Endothelial cell (in vitro differentiated cells): Measurements from ENCODE around the gene SMARCC1. TPM values are rescaled to one million over a fixed set of nuclear protein-coding genes. Genes with fewer than 3 reads are reported as not detected.

Source experiments
- DNase-seq: peaks from one replicate; pipeline ENCODE4 v3.0.0; 2021; ENCODE audit warnings: low spot score
- H3K27ac Mint-ChIP-seq: one replicate; pipeline ENCODE4 v1.8.0; 2021; ENCODE audit warnings: mixed read lengths, inconsistent platforms; ENCODE audit not compliant: unreplicated experiment
- H3K27me3 Mint-ChIP-seq: one replicate; pipeline ENCODE4 v1.8.0; 2021; ENCODE audit warnings: mild to moderate bottlenecking, moderate library complexity, mixed read lengths, inconsistent platforms; ENCODE audit not compliant: unreplicated experiment
- H3K36me3 Mint-ChIP-seq: one replicate; pipeline ENCODE4 v1.8.0; 2021; ENCODE audit warnings: mild to moderate bottlenecking, low read depth, mixed read lengths, inconsistent platforms; ENCODE audit not compliant: unreplicated experiment
- H3K4me1 Mint-ChIP-seq: one replicate; pipeline ENCODE4 v1.8.0; 2021; ENCODE audit warnings: mild to moderate bottlenecking, mixed read lengths, inconsistent platforms; ENCODE audit not compliant: unreplicated experiment
- H3K4me3 Mint-ChIP-seq: one replicate; pipeline ENCODE4 v1.8.0; 2021; ENCODE audit warnings: mild to moderate bottlenecking, mixed read lengths, inconsistent platforms; ENCODE audit not compliant: unreplicated experiment
- H3K9me3 Mint-ChIP-seq: one replicate; pipeline ENCODE4 v1.8.0; 2021; ENCODE audit warnings: mixed read lengths, inconsistent platforms; ENCODE audit not compliant: unreplicated experiment
- CTCF ChIP-seq: fragments of 200-600 bp; sonication (generic); IDR thresholded peaks from one replicate; pipeline ENCODE4 v1.5.0; 2021; ENCODE audit warnings: antibody characterized with exemption; ENCODE audit not compliant: unreplicated experiment
- total RNA-seq: library from RNA; stranded (reverse); fragmentation: NEBNext Ultra II Directional; extraction: Animal tissue kit (Norgen Biotek cat#: 25700); gene quantifications from one replicate; pipeline ENCODE4 v1.2.1, GENCODE V29; 2021; ENCODE audit not compliant: unreplicated experiment

Gene SMARCC1
- total RNA-seq, 1 donor from 2014 or later, result 138 TPM

GRCh38 chr3:47711596-47711995 lies 70.1 kb downstream of the SMARCC1 start:
- no peak for TF ChIP-seq CTCF
- Mint-ChIP-seq H3K27me3 (no peaks in the 10 kb centered on the region), H3K27ac (no peak overlapping the region), H3K4me1 (no peaks in the 10 kb centered on the region), H3K9me3 (no peaks in the 10 kb centered on the region), H3K4me3 (no peak overlapping the region), H3K36me3 (peaks cover 36% of the 10 kb centered on the region)
- no peak for DNase-seq

- no peak for TF ChIP-seq CTCF
- peaks cover 22% of the 10 kb centered on the region for H3K36me3 Mint-ChIP-seq
- DNase-seq, result no peak
- H3K4me1 Mint-ChIP-seq, result no peaks in the 10 kb centered on the region
- H3K4me3 Mint-ChIP-seq, result no peak overlapping the region
- no peak overlapping the region for H3K27ac Mint-ChIP-seq
- H3K27me3 Mint-ChIP-seq, result no peaks in the 10 kb centered on the region
- no peaks in the 10 kb centered on the region for H3K9me3 Mint-ChIP-seq
These were observed 76.3 kb downstream of the SMARCC1 start for GRCh38 chr3:47705391-47705790.

- Mint-ChIP-seq H3K36me3 (peaks cover 21% of the 10 kb centered on the region), H3K9me3 (no peaks in the 10 kb centered on the region), H3K27ac (no peak overlapping the region), H3K27me3 (no peaks in the 10 kb centered on the region), H3K4me1 (no peaks in the 10 kb centered on the region), H3K4me3 (no peak overlapping the region)
- no peak for TF ChIP-seq CTCF
- DNase-seq, result no peak
These were observed 77.5 kb downstream of the SMARCC1 start for GRCh38 chr3:47704237-47704612.

GRCh38 chr3:47701388-47701787 lies 80.3 kb downstream of the SMARCC1 start:
- Mint-ChIP-seq H3K27me3 (no peaks in the 10 kb centered on the region), H3K9me3 (no peaks in the 10 kb centered on the region), H3K4me1 (no peaks in the 10 kb centered on the region), H3K4me3 (no peak overlapping the region), H3K36me3 (peaks cover 9% of the 10 kb centered on the region), H3K27ac (no peak overlapping the region)
- DNase-seq, result no peak
- no peak for TF ChIP-seq CTCF

- TF ChIP-seq CTCF, result no peak
- H3K27ac Mint-ChIP-seq, result no peak overlapping the region
These were observed 89.5 kb downstream of the SMARCC1 start for GRCh38 chr3:47692158-47692557.

More at GRCh38 chr3:47692158-47692557, 89.5 kb downstream of the SMARCC1 start:
- DNase-seq, result no peak
- no peaks in the 10 kb centered on the region for H3K9me3 Mint-ChIP-seq
- no peaks in the 10 kb centered on the region for H3K4me1 Mint-ChIP-seq
- no peaks in the 10 kb centered on the region for H3K27me3 Mint-ChIP-seq
- H3K36me3 Mint-ChIP-seq, result peaks cover 13% of the 10 kb centered on the region
- no peak overlapping the region for H3K4me3 Mint-ChIP-seq
